ENCODE data around the gene DLAT. TPM values are rescaled to one million over a fixed set of nuclear protein-coding genes. Genes with fewer than 3 reads are reported as not detected.
A peak's percentile ranks its signal among the peaks of the same experiment; 100 is the strongest.

DLAT gene
- total and polyA plus RNA-seq, 2 experiments from 2014 or later: 70.6 to 94.7 TPM

DNA sequence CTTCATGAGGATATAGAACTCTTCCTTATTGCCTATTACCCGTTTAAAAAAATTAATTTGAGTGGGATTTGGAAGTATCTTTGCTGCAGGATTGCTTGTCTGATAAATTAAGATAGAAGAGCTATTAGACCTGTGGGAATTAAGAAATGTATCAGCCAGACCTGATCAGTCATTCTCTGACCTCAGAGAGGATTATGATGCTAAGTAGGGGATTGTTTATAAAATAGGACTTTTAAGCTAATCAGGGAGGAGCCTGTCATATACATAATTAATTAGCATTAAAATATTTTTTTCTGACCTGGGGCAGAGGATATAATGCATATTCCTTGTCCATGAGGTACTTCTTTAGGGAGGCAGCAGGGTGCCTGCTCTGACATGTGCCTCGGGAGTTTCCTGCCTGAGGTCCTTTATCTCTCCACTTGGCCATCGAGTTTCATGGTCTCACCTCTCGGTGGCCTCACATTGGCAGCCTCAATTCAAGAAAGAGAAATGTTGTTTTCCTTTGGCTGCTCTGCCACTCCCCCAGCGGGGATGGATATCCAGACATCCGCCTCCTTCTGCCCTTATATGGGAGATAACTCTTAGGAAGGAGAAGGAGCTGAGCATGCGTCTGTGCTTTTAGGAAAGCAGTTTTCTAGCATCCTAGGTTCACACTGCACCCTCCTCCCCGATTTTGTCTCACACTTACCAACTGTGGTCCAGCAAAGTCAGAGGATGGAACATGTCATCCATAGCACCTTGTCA lies 47.0 kb upstream of the DLAT start:
- H3K27me3 ChIP-seq: no peaks in the 10 kb centered on the region
- peaks cover 42% of the 10 kb centered on the region for H3K4me1 ChIP-seq (ENCODE audit: low read depth)
- peaks cover 3% of the 10 kb centered on the region for H3K36me3 ChIP-seq
- H3K27ac ChIP-seq: peak overlapping the region; percentile 84
- H3K9me3 ChIP-seq (ENCODE audit: low read depth): no peaks in the 10 kb centered on the region
- TF ChIP-seq, protein P1, sequence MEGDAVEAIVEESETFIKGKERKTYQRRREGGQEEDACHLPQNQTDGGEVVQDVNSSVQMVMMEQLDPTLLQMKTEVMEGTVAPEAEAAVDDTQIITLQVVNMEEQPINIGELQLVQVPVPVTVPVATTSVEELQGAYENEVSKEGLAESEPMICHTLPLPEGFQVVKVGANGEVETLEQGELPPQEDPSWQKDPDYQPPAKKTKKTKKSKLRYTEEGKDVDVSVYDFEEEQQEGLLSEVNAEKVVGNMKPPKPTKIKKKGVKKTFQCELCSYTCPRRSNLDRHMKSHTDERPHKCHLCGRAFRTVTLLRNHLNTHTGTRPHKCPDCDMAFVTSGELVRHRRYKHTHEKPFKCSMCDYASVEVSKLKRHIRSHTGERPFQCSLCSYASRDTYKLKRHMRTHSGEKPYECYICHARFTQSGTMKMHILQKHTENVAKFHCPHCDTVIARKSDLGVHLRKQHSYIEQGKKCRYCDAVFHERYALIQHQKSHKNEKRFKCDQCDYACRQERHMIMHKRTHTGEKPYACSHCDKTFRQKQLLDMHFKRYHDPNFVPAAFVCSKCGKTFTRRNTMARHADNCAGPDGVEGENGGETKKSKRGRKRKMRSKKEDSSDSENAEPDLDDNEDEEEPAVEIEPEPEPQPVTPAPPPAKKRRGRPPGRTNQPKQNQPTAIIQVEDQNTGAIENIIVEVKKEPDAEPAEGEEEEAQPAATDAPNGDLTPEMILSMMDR (IDR thresholded peaks at IDR 0.05; ENCODE audit: low read depth, low read length): no peak
- H3K4me3 ChIP-seq: peak overlapping the region; percentile 54
- peak; percentile 81 to 85 for DNase-seq (ENCODE audit: low read depth in 1 of 2, low spot score in 1 of 2)

DNA sequence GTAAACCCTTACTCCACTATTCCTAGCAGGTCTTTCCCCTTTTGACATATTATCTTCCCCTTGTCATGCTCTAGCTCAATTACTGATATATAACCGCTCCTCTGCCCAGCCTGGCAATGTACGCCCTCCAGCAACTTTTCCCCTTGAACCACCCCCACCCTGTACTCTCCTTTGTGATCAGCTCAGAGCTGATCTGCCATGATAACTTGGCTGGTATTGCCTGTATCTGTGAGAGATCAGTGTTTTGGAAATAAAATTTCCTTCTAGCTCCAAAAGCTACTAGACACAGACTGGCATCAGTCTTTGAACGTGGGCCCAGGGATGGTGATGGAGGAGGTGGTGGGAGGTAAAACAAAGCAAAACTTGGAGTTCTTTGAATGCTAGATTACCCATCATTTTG lies 45.1 kb upstream of the DLAT start:
- TF ChIP-seq, protein P1 (IDR thresholded peaks at IDR 0.05; ENCODE audit: low read depth, low read length): no peak

DNA sequence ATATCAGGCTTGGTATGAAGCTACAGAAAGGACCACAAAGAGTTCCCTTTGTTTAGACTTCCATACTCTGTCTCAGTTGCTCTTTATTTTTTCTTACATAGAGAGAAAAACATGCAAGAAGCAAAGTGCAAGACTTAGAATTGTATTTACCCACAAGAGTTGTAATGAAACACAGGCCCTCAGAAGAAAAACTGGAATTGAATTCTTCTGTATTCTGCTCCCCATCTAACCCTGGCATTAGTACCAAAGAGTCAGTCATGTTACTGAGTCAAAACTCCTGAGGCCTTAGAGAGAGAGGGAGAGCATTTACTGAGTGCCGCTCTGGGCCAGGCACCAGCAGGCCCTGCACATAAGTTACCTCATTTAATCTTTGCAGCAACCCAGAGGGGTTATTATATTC lies 43.9 kb upstream of the DLAT start:
- no peaks in the 10 kb centered on the region for H3K27me3 ChIP-seq
- H3K4me3 ChIP-seq: no peak overlapping the region
- DNase-seq (ENCODE audit: low read depth in 1 of 2, low spot score in 1 of 2): no peak
- H3K9me3 ChIP-seq (ENCODE audit: low read depth): no peaks in the 10 kb centered on the region
- TF ChIP-seq, protein P1 (IDR thresholded peaks at IDR 0.05; ENCODE audit: low read depth, low read length): no peak
- peaks cover 19% of the 10 kb centered on the region for H3K36me3 ChIP-seq
- peak overlapping the region; percentile 97 for H3K27ac ChIP-seq
- H3K4me1 ChIP-seq (ENCODE audit: low read depth): peaks cover 42% of the 10 kb centered on the region

More for the DNA sequence above, 45.1 kb upstream of the DLAT start:
- DNase-seq (ENCODE audit: low read depth in 1 of 2, low spot score in 1 of 2): no peak
- Histone ChIP-seq H3K27ac (no peak overlapping the region), H3K36me3 (peaks cover 9% of the 10 kb centered on the region), H3K4me3 (no peak overlapping the region), H3K9me3 (ENCODE audit: low read depth) (no peaks in the 10 kb centered on the region), H3K4me1 (ENCODE audit: low read depth) (peaks cover 46% of the 10 kb centered on the region), H3K27me3 (no peaks in the 10 kb centered on the region)

- TF ChIP-seq, protein P1 (IDR thresholded peaks at IDR 0.05; ENCODE audit: low read depth, low read length): peak; percentile 68
- Histone ChIP-seq H3K9me3 (ENCODE audit: low read depth) (no peaks in the 10 kb centered on the region), H3K27me3 (no peaks in the 10 kb centered on the region), H3K4me1 (ENCODE audit: low read depth) (peaks cover 36% of the 10 kb centered on the region), H3K27ac (peak overlapping the region; percentile 97), H3K4me3 (no peak overlapping the region), H3K36me3 (peaks cover 24% of the 10 kb centered on the region)
- DNase-seq (ENCODE audit: low read depth in 1 of 2, low spot score in 1 of 2): peak; percentile 58 to 83
Measured at GRCh38 chr11:111982019-111982464, 43.2 kb upstream of the DLAT start.

DNA sequence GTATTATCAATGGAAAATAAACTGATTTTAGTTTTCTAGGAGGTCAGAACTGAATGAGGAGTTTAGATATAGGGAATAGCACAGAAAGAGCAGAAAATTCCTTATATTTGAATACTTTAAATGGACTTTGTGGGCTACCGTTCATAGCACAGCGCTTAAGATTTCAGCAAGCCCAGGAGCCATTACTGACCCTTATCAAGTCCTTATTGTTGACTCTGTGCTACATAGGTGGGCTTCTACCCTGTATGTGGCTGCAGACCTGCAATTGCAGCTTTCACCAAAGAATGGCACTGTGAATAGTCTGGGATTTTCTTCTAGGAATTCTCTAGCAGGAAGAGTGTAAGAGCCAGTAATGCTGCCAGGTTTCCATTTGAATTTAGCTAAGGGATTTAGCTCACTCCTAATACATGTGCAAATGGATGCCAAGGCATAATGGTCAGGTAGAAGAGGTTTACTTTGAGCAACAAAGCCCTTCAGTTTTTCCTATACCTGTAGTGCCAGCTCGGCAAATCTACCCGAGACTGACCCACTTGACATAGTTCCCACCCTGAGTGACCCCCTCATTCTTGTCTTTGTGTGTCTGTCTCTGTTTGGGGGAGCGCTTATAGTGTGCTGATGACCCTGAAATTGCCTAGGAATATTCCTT lies 42.5 kb upstream of the DLAT start:
- no peak overlapping the region for H3K4me3 ChIP-seq
- TF ChIP-seq, protein P1 (IDR thresholded peaks at IDR 0.05; ENCODE audit: low read depth, low read length): no peak
- DNase-seq (ENCODE audit: low read depth in 1 of 2, low spot score in 1 of 2): no peak

More for the DNA sequence above, 42.5 kb upstream of the DLAT start:
- H3K4me1 ChIP-seq (ENCODE audit: low read depth): peaks cover 36% of the 10 kb centered on the region
- H3K27ac ChIP-seq: peak overlapping the region; percentile 97
- H3K27me3 ChIP-seq: no peaks in the 10 kb centered on the region
- no peaks in the 10 kb centered on the region for H3K9me3 ChIP-seq (ENCODE audit: low read depth)
- peaks cover 26% of the 10 kb centered on the region for H3K36me3 ChIP-seq

Measured in cardiac muscle cell (in vitro differentiated cells and primary cell).